ENCODE measurements around the gene MFSD6.
"Not testable (repeated sequence)": the region's sequence is repeated elsewhere in the genome, so short reads cannot be mapped to it uniquely, and the experiment has no call there.

MFSD6 gene

DNA sequence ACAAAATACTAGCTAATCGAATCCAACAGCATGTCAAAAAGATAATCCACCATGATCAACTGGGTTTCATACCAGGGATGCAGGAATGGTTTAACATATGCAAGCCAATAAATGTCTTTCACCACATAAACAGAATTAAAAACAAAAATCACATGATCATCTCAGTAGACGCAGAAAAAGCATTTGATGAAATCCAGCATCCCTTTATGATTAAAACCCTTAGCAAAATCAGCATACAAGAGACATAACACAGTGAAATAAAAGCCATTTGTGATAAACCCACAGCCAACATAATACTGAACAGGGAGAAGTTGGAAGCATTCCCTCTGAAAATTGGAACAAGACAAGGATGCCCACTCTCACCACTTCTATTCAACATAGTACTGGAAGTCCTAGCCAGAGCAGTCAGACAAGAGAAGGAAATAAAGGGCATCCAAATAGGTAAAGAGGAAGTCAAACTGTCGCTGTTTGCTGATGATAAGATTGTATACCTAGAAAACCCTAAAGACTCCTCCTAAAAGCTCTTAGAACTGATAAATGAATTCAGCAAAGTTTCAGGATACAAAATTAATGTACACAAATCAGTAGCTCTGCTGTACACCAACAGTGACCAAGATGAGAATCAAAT lies 86.6 kb downstream of the MFSD6 start:
- H3K27ac ChIP-seq (ENCODE audit: insufficient read depth, low read depth, low read length, poor library complexity, severe bottlenecking); H3K27me3 ChIP-seq (ENCODE audit: control insufficient read depth, insufficient read depth, low read length, poor library complexity, severe bottlenecking); H3K4me1 ChIP-seq (ENCODE audit: control insufficient read depth, insufficient read depth, low read length); H3K36me3 ChIP-seq (ENCODE audit: control insufficient read depth, insufficient read depth, low read length); H3K4me3 ChIP-seq (ENCODE audit: insufficient read depth, low read depth, low read length); H3K9me3 ChIP-seq (ENCODE audit: control insufficient read depth, low read length): not testable (repeated sequence)
- WGBS, 2 experiments, result 85 to 91% methylated on average over 3 of the region's 3 CpGs

DNA sequence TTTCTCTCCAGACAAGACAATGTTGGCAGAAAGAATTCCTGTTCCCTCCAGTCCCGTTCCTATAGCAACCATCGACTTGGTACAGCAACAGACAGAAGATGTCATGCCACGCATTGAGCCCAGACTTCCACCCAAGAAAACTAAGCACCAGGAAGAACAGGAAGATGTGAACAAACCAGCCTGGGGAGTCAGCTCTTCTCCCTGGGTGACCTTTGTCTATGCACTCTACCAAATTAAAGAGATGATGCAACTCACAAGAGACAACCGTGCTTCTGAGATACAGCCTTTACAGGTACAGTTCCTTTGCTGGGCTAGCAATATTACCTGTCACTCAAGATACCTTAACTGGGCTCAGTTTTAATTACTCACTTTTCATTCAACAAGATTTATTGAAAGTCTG lies 89.3 kb downstream of the MFSD6 start:
- Histone ChIP-seq H3K36me3 (ENCODE audit: control insufficient read depth, insufficient read depth, low read length) (no peaks in the 10 kb centered on the region), H3K27me3 (ENCODE audit: control insufficient read depth, insufficient read depth, low read length, poor library complexity, severe bottlenecking) (no peaks in the 10 kb centered on the region), H3K4me1 (ENCODE audit: control insufficient read depth, insufficient read depth, low read length) (no peaks in the 10 kb centered on the region), H3K9me3 (ENCODE audit: control insufficient read depth, low read length) (no peaks in the 10 kb centered on the region), H3K27ac (ENCODE audit: insufficient read depth, low read depth, low read length, poor library complexity, severe bottlenecking) (no peak overlapping the region), H3K4me3 (ENCODE audit: insufficient read depth, low read depth, low read length) (no peak overlapping the region)
- 81 to 87% methylated on average over 4 of the region's 4 CpGs for WGBS, 2 experiments

DNA sequence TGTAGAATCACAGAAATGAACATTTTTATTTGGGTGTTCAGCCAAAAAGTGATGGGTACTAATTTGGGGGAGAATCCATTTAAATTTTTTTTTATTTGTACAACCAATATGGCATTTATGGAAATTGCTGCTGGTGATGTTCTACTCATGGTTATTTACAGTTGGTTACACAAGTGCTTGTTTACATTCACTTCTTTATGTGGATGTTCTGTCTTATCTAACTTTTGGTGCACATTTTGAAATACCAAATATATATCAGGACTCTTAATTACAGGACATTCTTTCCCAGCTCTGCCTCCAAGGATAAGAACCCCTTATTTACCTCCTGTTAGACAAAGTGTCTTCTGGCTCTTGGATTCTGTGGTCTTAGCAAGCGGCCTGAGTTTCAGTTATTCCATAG lies 91.1 kb downstream of the MFSD6 start:
- Histone ChIP-seq H3K4me3 (ENCODE audit: insufficient read depth, low read depth, low read length) (no peak overlapping the region), H3K27ac (ENCODE audit: insufficient read depth, low read depth, low read length, poor library complexity, severe bottlenecking) (no peak overlapping the region), H3K27me3 (ENCODE audit: control insufficient read depth, insufficient read depth, low read length, poor library complexity, severe bottlenecking) (no peaks in the 10 kb centered on the region), H3K4me1 (ENCODE audit: control insufficient read depth, insufficient read depth, low read length) (no peaks in the 10 kb centered on the region), H3K36me3 (ENCODE audit: control insufficient read depth, insufficient read depth, low read length) (no peaks in the 10 kb centered on the region), H3K9me3 (ENCODE audit: control insufficient read depth, low read length) (no peaks in the 10 kb centered on the region)
- WGBS, 2 experiments, result 92 to 100% methylated on average over 1 of the region's 1 CpG

DNA sequence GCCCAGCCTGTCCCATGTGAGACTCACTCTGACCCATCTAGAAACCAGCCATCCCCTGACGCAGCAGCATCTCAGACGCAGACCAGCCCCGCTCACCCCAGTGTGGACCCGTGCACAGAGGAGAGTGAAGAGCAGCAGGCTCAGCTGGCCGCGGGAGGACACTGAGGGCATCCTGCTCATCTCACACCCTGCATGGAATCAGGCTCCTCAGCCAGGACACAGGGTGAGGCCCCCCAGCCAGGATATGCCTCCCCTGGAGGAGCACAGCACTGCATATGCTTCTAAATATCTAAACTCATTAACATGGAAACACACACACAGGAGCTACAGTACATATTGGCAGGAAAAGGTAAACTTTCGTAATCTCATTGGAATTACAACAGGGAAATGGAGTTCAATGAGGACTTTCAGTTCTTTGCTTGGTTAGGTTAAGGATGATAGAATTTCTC lies 91.9 kb downstream of the MFSD6 start:
- Histone ChIP-seq H3K36me3 (ENCODE audit: control insufficient read depth, insufficient read depth, low read length) (no peaks in the 10 kb centered on the region), H3K27ac (ENCODE audit: insufficient read depth, low read depth, low read length, poor library complexity, severe bottlenecking) (no peak overlapping the region), H3K9me3 (ENCODE audit: control insufficient read depth, low read length) (no peaks in the 10 kb centered on the region), H3K4me1 (ENCODE audit: control insufficient read depth, insufficient read depth, low read length) (no peaks in the 10 kb centered on the region), H3K4me3 (ENCODE audit: insufficient read depth, low read depth, low read length) (no peak overlapping the region), H3K27me3 (ENCODE audit: control insufficient read depth, insufficient read depth, low read length, poor library complexity, severe bottlenecking) (no peaks in the 10 kb centered on the region)
- 76 to 85% methylated on average over 7 of the region's 7 CpGs for WGBS, 2 experiments

GRCh38 chr2:190501231-190501630 lies 93.1 kb downstream of the MFSD6 start:
- no peak overlapping the region for H3K4me3 ChIP-seq (ENCODE audit: insufficient read depth, low read depth, low read length)
- no peaks in the 10 kb centered on the region for H3K9me3 ChIP-seq (ENCODE audit: control insufficient read depth, low read length)
- WGBS, 2 experiments, result 88 to 91% methylated on average over 5 of the region's 5 CpGs
- H3K36me3 ChIP-seq (ENCODE audit: control insufficient read depth, insufficient read depth, low read length), result no peaks in the 10 kb centered on the region
- H3K27me3 ChIP-seq (ENCODE audit: control insufficient read depth, insufficient read depth, low read length, poor library complexity, severe bottlenecking), result no peaks in the 10 kb centered on the region
- H3K4me1 ChIP-seq (ENCODE audit: control insufficient read depth, insufficient read depth, low read length), result no peaks in the 10 kb centered on the region
- no peak overlapping the region for H3K27ac ChIP-seq (ENCODE audit: insufficient read depth, low read depth, low read length, poor library complexity, severe bottlenecking)

DNA sequence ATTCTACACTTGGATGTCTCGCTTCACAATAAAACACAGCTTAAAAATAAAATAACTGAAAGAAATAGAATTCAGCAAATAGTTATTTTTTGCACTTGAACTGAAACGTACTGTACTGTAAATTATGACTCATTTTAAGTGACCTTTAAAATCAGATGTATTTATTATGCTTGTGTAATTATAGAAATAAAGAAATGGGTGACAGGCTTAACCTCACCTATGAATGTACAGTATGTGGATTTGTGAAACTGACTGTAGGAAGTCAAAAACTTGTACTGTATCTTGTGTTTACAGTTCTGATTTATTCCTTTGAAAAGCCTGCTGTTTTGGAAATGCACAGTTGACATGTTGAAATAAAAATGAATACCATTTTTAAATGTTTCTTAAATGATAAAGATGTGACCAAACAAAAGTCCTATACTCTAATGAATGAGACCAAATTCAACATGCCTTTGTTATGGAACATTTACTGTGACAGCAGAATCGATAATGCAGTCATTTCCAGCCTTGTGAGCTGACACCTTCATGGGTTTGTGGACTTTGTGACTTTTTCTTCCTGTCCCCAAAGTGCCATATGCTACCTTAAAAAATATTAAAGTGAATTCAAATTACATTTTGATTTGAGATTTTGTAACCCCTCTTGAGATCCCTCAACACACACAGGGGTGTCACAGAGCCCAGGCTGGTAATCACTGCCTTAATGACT lies 93.7 kb downstream of the MFSD6 start:
- Histone ChIP-seq H3K27me3 (ENCODE audit: control insufficient read depth, insufficient read depth, low read length, poor library complexity, severe bottlenecking) (no peaks in the 10 kb centered on the region), H3K27ac (ENCODE audit: insufficient read depth, low read depth, low read length, poor library complexity, severe bottlenecking) (no peak overlapping the region), H3K4me1 (ENCODE audit: control insufficient read depth, insufficient read depth, low read length) (no peaks in the 10 kb centered on the region), H3K4me3 (ENCODE audit: insufficient read depth, low read depth, low read length) (no peak overlapping the region), H3K9me3 (ENCODE audit: control insufficient read depth, low read length) (no peaks in the 10 kb centered on the region), H3K36me3 (ENCODE audit: control insufficient read depth, insufficient read depth, low read length) (no peaks in the 10 kb centered on the region)
- 82 to 95% methylated on average over 2 to 3 of the region's 3 CpGs for WGBS, 2 experiments

- Histone ChIP-seq H3K4me1 (ENCODE audit: control insufficient read depth, insufficient read depth, low read length) (no peaks in the 10 kb centered on the region), H3K9me3 (ENCODE audit: control insufficient read depth, low read length) (no peaks in the 10 kb centered on the region), H3K4me3 (ENCODE audit: insufficient read depth, low read depth, low read length) (no peak overlapping the region), H3K36me3 (ENCODE audit: control insufficient read depth, insufficient read depth, low read length) (no peaks in the 10 kb centered on the region), H3K27ac (ENCODE audit: insufficient read depth, low read depth, low read length, poor library complexity, severe bottlenecking) (no peak overlapping the region), H3K27me3 (ENCODE audit: control insufficient read depth, insufficient read depth, low read length, poor library complexity, severe bottlenecking) (no peaks in the 10 kb centered on the region)
- 89 to 96% methylated on average over 3 of the region's 3 CpGs for WGBS, 2 experiments
These were observed 94.9 kb downstream of the MFSD6 start for GRCh38 chr2:190503088-190503487.

DNA sequence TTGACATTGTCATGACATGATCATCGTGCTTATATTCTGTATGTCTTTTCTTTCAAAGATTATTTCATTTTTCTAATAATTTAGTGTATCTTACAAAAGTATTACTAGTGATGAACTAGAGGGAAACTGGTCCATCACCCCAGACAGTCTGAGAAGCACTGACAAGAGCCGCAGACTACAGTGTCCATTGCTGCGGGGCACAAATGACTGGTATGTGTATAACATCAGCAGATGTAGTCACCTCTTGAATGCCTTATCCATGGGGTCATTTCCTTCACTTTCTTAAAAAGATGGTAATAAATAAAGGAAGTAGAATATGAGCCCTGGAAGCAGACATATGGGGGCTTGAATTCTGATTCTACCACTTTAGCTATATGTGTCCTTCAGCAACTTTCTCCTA lies 96.8 kb downstream of the MFSD6 start:
- no peaks in the 10 kb centered on the region for H3K36me3 ChIP-seq (ENCODE audit: control insufficient read depth, insufficient read depth, low read length)
- H3K4me1 ChIP-seq (ENCODE audit: control insufficient read depth, insufficient read depth, low read length), result no peaks in the 10 kb centered on the region
- H3K9me3 ChIP-seq (ENCODE audit: control insufficient read depth, low read length), result no peaks in the 10 kb centered on the region
- H3K4me3 ChIP-seq (ENCODE audit: insufficient read depth, low read depth, low read length), result no peak overlapping the region
- H3K27ac ChIP-seq (ENCODE audit: insufficient read depth, low read depth, low read length, poor library complexity, severe bottlenecking), result no peak overlapping the region
- 96 to 100% methylated on average over 2 of the region's 3 CpGs for WGBS, 2 experiments
- no peaks in the 10 kb centered on the region for H3K27me3 ChIP-seq (ENCODE audit: control insufficient read depth, insufficient read depth, low read length, poor library complexity, severe bottlenecking)

DNA sequence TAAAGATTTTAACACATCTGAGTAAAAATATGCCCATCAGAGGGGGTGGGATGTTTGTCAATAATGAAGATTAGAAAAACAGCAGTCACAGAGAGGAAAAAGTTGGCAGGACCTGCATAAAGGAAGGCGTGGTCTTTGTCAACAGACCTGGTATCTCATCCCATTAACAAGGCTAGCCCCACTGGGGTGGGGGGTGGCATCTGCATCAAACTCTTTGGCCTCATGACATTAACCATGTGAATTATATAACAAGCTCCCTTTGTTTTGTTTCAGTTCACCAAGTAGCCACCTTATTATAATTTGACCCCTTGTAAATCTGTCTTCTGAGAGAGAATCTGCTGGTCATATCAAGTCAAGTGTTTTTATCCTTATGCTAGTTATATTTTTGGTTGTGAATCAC lies 97.5 kb downstream of the MFSD6 start:
- 92 to 94% methylated on average over 1 of the region's 1 CpG for WGBS, 2 experiments
- Histone ChIP-seq H3K4me3 (ENCODE audit: insufficient read depth, low read depth, low read length) (no peak overlapping the region), H3K9me3 (ENCODE audit: control insufficient read depth, low read length) (no peaks in the 10 kb centered on the region), H3K36me3 (ENCODE audit: control insufficient read depth, insufficient read depth, low read length) (no peaks in the 10 kb centered on the region), H3K27me3 (ENCODE audit: control insufficient read depth, insufficient read depth, low read length, poor library complexity, severe bottlenecking) (no peaks in the 10 kb centered on the region), H3K4me1 (ENCODE audit: control insufficient read depth, insufficient read depth, low read length) (no peaks in the 10 kb centered on the region), H3K27ac (ENCODE audit: insufficient read depth, low read depth, low read length, poor library complexity, severe bottlenecking) (no peak overlapping the region)

GRCh38 chr2:190506666-190507065 lies 98.5 kb downstream of the MFSD6 start:
- 81 to 83% methylated on average over 2 of the region's 2 CpGs for WGBS, 2 experiments
- H3K27me3 ChIP-seq (ENCODE audit: control insufficient read depth, insufficient read depth, low read length, poor library complexity, severe bottlenecking), result no peaks in the 10 kb centered on the region
- H3K36me3 ChIP-seq (ENCODE audit: control insufficient read depth, insufficient read depth, low read length), result no peaks in the 10 kb centered on the region
- no peak overlapping the region for H3K4me3 ChIP-seq (ENCODE audit: insufficient read depth, low read depth, low read length)
- H3K4me1 ChIP-seq (ENCODE audit: control insufficient read depth, insufficient read depth, low read length), result no peaks in the 10 kb centered on the region
- H3K9me3 ChIP-seq (ENCODE audit: control insufficient read depth, low read length), result no peaks in the 10 kb centered on the region
- H3K27ac ChIP-seq (ENCODE audit: insufficient read depth, low read depth, low read length, poor library complexity, severe bottlenecking), result no peak overlapping the region
